GM19452 (cell line): ENCODE data around the gene UPK3A.
"Not testable (repeated sequence)": the region's sequence is repeated elsewhere in the genome, so short reads cannot be mapped to it uniquely, and the experiment has no call there.

Source experiments
- ATAC-seq: cut with Tn5 transposase; IDR thresholded peaks from one replicate; pipeline ENCODE4 v1.9.1; 2021; ENCODE audit not compliant: unreplicated experiment

UPK3A gene

GRCh38 chr22:45278125-45278524, 6.6 kb upstream of the UPK3A start:
- no peak for ATAC-seq

- ATAC-seq: no peak
Observed at GRCh38 chr22:45280587-45280980, 4.2 kb upstream of the UPK3A start.

- ATAC-seq: no peak
Observed at GRCh38 chr22:45281010-45281409, 3.7 kb upstream of the UPK3A start.

- no peak for ATAC-seq
Observed at GRCh38 chr22:45285263-45286058, 712 bp downstream of the UPK3A start.

- ATAC-seq: no peak
Observed at GRCh38 chr22:45286854-45287551, 2.3 kb downstream of the UPK3A start.

GRCh38 chr22:45290410-45290936, 5.7 kb downstream of the UPK3A start:
- ATAC-seq: no peak

- no peak for ATAC-seq
Observed at GRCh38 chr22:45291061-45291930, 6.5 kb downstream of the UPK3A start.

GRCh38 chr22:45291931-45292290, 7.2 kb downstream of the UPK3A start:
- no peak for ATAC-seq

- no peak for ATAC-seq
Observed at GRCh38 chr22:45292731-45293442, 8.1 kb downstream of the UPK3A start.

- no peak for ATAC-seq
Observed at GRCh38 chr22:45294030-45294429, 9.3 kb downstream of the UPK3A start.

- not testable (repeated sequence) for ATAC-seq
Observed at GRCh38 chr22:45295004-45295403, 10.3 kb downstream of the UPK3A start.

- ATAC-seq: no peak
Observed at GRCh38 chr22:45295492-45295891, 10.7 kb downstream of the UPK3A start.

- ATAC-seq: no peak
Observed at GRCh38 chr22:45296628-45297297, 12.0 kb downstream of the UPK3A start.

- no peak for ATAC-seq
Observed at GRCh38 chr22:45298934-45299505, 14.3 kb downstream of the UPK3A start.

GRCh38 chr22:45302751-45303150, 18.0 kb downstream of the UPK3A start:
- ATAC-seq: no peak

- ATAC-seq: no peak
Observed at GRCh38 chr22:45303181-45303580, 18.4 kb downstream of the UPK3A start.

GRCh38 chr22:45304971-45305370, 20.2 kb downstream of the UPK3A start:
- ATAC-seq: no peak

- no peak for ATAC-seq
Observed at GRCh38 chr22:45305456-45306075, 20.8 kb downstream of the UPK3A start.

- ATAC-seq: no peak
Observed at GRCh38 chr22:45306139-45306538, 21.4 kb downstream of the UPK3A start.
